Right hindlimb (tissue), 1 donor: ENCODE measurements around the gene NEAT1.
"Not testable (repeated sequence)": the region's sequence is repeated elsewhere in the genome, so short reads cannot be mapped to it uniquely, and the experiment has no call there.

ENCODE experiments used
- DNase-seq: peaks from one replicate; pipeline ENCODE4 v3.0.0-alpha.2; 2018

NEAT1 gene

GRCh38 chr11:65454696-65455456, 32.3 kb downstream of the NEAT1 start:
- DNase-seq: peak; percentile 95

- no peak for DNase-seq
Measured at GRCh38 chr11:65456418-65456817, 33.8 kb downstream of the NEAT1 start.

GRCh38 chr11:65459552-65459951, 37.0 kb downstream of the NEAT1 start:
- DNase-seq: no peak

GRCh38 chr11:65465471-65465870, 42.9 kb downstream of the NEAT1 start:
- DNase-seq: not testable (repeated sequence)

- DNase-seq: not testable (repeated sequence)
Measured at GRCh38 chr11:65467306-65467705, 44.7 kb downstream of the NEAT1 start.

GRCh38 chr11:65468874-65469333, 46.3 kb downstream of the NEAT1 start:
- peak; percentile 34 for DNase-seq

GRCh38 chr11:65470433-65471049, 47.9 kb downstream of the NEAT1 start:
- DNase-seq: no peak

GRCh38 chr11:65471447-65471891, 48.9 kb downstream of the NEAT1 start:
- DNase-seq: peak; percentile 54

GRCh38 chr11:65472588-65473277, 50.1 kb downstream of the NEAT1 start:
- DNase-seq: not testable (repeated sequence)

GRCh38 chr11:65473278-65473860, 50.8 kb downstream of the NEAT1 start:
- DNase-seq: no peak

- no peak for DNase-seq
Measured at GRCh38 chr11:65474864-65475263, 52.3 kb downstream of the NEAT1 start.

GRCh38 chr11:65476632-65477148, 54.1 kb downstream of the NEAT1 start:
- no peak for DNase-seq

- peak; percentile 97 for DNase-seq
Measured at GRCh38 chr11:65477149-65477965, 54.8 kb downstream of the NEAT1 start.

- DNase-seq: no peak
Measured at GRCh38 chr11:65478388-65479183, 56.0 kb downstream of the NEAT1 start.

- peak; percentile 69 for DNase-seq
Measured at GRCh38 chr11:65479184-65480145, 56.9 kb downstream of the NEAT1 start.

- DNase-seq: no peak
Measured at GRCh38 chr11:65482306-65482850, 59.8 kb downstream of the NEAT1 start.

GRCh38 chr11:65485920-65486219, 63.3 kb downstream of the NEAT1 start:
- DNase-seq: no peak

GRCh38 chr11:65486570-65487466, 64.2 kb downstream of the NEAT1 start:
- DNase-seq: no peak
